Ishikawa (cell line): ENCODE measurements around the gene DCAF4.

Experiments
- FOXM1 ChIP-seq: IDR thresholded peaks from 2 replicates; pipeline ENCODE4 v1.6.1; 2012; ENCODE audit warnings: low read depth, borderline replicate concordance
- TAF1 ChIP-seq: IDR thresholded peaks from 2 replicates; pipeline ENCODE4 v1.6.1; 2012; ENCODE audit warnings: low read depth, mild to moderate bottlenecking

GRCh38 chr14:72906316-72906715 lies 19.9 kb upstream of the DCAF4 start:
- TF ChIP-seq FOXM1 (no peak), TAF1 (no peak)
